ENCODE results near the gene ZC3H11A.

ZC3H11A gene

GRCh38 chr1:203769505-203770343, 25.7 kb upstream of the ZC3H11A start:
- no peak for TF ChIP-seq CTCF (IDR thresholded peaks at IDR 0.05; ENCODE audit: low read depth, low read length, missing control alignments)
- in situ Hi-C loops (cut with HindIII; ENCODE audit: low sequenced_read_pairs), result no loop called here
- no peak overlapping the region for H3K4me3 ChIP-seq (ENCODE audit: low read depth, low read length)
- DNase-seq (ENCODE audit: low read depth), result peak; percentile 84

- in situ Hi-C loops (cut with HindIII; ENCODE audit: low sequenced_read_pairs), result no loop called here
- H3K4me3 ChIP-seq (ENCODE audit: low read depth, low read length), result no peak overlapping the region
- no peak for TF ChIP-seq CTCF (IDR thresholded peaks at IDR 0.05; ENCODE audit: low read depth, low read length, missing control alignments)
- no peak for DNase-seq (ENCODE audit: low read depth)
Measured at GRCh38 chr1:203771901-203772301, 23.5 kb upstream of the ZC3H11A start.

GRCh38 chr1:203772836-203773235, 22.6 kb upstream of the ZC3H11A start:
- TF ChIP-seq CTCF (IDR thresholded peaks at IDR 0.05; ENCODE audit: low read depth, low read length, missing control alignments), result no peak
- no peak for DNase-seq (ENCODE audit: low read depth)
- in situ Hi-C loops (cut with HindIII; ENCODE audit: low sequenced_read_pairs), result no loop called here
- no peak overlapping the region for H3K4me3 ChIP-seq (ENCODE audit: low read depth, low read length)

GRCh38 chr1:203776636-203777035, 18.8 kb upstream of the ZC3H11A start:
- no peak overlapping the region for H3K4me3 ChIP-seq (ENCODE audit: low read depth, low read length)
- DNase-seq (ENCODE audit: low read depth), result no peak
- in situ Hi-C loops (cut with HindIII; ENCODE audit: low sequenced_read_pairs), result no loop called here
- no peak for TF ChIP-seq CTCF (IDR thresholded peaks at IDR 0.05; ENCODE audit: low read depth, low read length, missing control alignments)

- H3K4me3 ChIP-seq (ENCODE audit: low read depth, low read length), result no peak overlapping the region
- no peak for DNase-seq (ENCODE audit: low read depth)
- in situ Hi-C loops (cut with HindIII; ENCODE audit: low sequenced_read_pairs), result no loop called here
- TF ChIP-seq CTCF (IDR thresholded peaks at IDR 0.05; ENCODE audit: low read depth, low read length, missing control alignments), result no peak
Measured at GRCh38 chr1:203777596-203777995, 17.8 kb upstream of the ZC3H11A start.

GRCh38 chr1:203778146-203778545, 17.3 kb upstream of the ZC3H11A start:
- TF ChIP-seq CTCF (IDR thresholded peaks at IDR 0.05; ENCODE audit: low read depth, low read length, missing control alignments), result no peak
- no peak for DNase-seq (ENCODE audit: low read depth)
- in situ Hi-C loops (cut with HindIII; ENCODE audit: low sequenced_read_pairs), result no loop called here
- no peak overlapping the region for H3K4me3 ChIP-seq (ENCODE audit: low read depth, low read length)
